Type B pancreatic cell (in vitro differentiated cells): Measurements from ENCODE around the gene HIVEP3. TPM values are rescaled to one million over a fixed set of nuclear protein-coding genes. Genes with fewer than 3 reads are reported as not detected.

ENCODE experiments used
- DNase-seq: peaks from one replicate; pipeline ENCODE4 v3.0.0; 2021; ENCODE audit warnings: mixed read lengths; ENCODE audit not compliant: unreplicated experiment; ENCODE audit errors: extremely low spot score
- H3K27ac Mint-ChIP-seq: 2 replicates; pipeline ENCODE4 v1.8.0; 2021; ENCODE audit warnings: mild to moderate bottlenecking, mixed read lengths
- H3K27me3 Mint-ChIP-seq: 2 replicates; pipeline ENCODE4 v1.8.0; 2021; ENCODE audit warnings: mixed read lengths
- H3K36me3 Mint-ChIP-seq: 2 replicates; pipeline ENCODE4 v1.8.0; 2021; ENCODE audit warnings: mixed read lengths
- H3K4me1 Mint-ChIP-seq: one replicate; pipeline ENCODE4 v1.8.0; 2021; ENCODE audit warnings: mixed read lengths; ENCODE audit not compliant: unreplicated experiment
- H3K4me3 Mint-ChIP-seq: 2 replicates; pipeline ENCODE4 v1.8.0; 2021; ENCODE audit warnings: mild to moderate bottlenecking, mixed read lengths
- H3K9me3 Mint-ChIP-seq: 2 replicates; pipeline ENCODE4 v1.8.0; 2021; ENCODE audit warnings: mixed read lengths
- total RNA-seq: library from RNA; stranded (reverse); gene quantifications from 2 replicates; pipeline ENCODE4 v1.2.1, GENCODE V29; 2021; ENCODE audit warnings: low replicate concordance
- TF ChIP-seq, protein P1 (sequence below): fragments of 200-600 bp; sonication (generic); conservative IDR thresholded peaks from 2 replicates; pipeline ENCODE4 v1.5.0; 2021; ENCODE audit warnings: antibody characterized with exemption, mild to moderate bottlenecking

Gene HIVEP3
- total RNA-seq, 1 donor from 2014 or later = 9.2 TPM

DNA sequence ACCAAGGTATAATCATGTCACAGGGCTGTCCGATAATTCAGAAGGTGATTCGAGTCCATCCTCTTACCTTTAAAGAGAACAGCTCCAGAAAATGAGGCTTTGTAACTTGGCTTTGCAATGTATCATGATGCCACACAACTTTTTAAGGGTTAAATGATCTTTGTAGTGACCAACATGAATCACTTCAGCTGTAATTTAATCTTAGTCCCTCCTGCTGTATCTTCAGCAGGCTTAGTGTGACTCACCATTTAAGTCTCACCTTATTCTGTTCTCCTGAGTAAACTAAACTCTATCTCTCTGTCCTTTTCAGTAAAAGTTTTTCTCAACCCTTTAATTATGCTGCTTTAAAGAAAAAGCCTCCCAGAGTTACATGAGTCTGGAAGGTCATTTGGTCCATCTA is 1.9 kb upstream of the HIVEP3 start:
- Mint-ChIP-seq H3K4me3 (no peak overlapping the region), H3K27ac (peak overlapping the region; percentile 83), H3K4me1 (peaks cover 32% of the 10 kb centered on the region), H3K9me3 (no peaks in the 10 kb centered on the region), H3K36me3 (no peaks in the 10 kb centered on the region), H3K27me3 (peaks cover 36% of the 10 kb centered on the region)
- DNase-seq = no peak
- TF ChIP-seq, protein P1, sequence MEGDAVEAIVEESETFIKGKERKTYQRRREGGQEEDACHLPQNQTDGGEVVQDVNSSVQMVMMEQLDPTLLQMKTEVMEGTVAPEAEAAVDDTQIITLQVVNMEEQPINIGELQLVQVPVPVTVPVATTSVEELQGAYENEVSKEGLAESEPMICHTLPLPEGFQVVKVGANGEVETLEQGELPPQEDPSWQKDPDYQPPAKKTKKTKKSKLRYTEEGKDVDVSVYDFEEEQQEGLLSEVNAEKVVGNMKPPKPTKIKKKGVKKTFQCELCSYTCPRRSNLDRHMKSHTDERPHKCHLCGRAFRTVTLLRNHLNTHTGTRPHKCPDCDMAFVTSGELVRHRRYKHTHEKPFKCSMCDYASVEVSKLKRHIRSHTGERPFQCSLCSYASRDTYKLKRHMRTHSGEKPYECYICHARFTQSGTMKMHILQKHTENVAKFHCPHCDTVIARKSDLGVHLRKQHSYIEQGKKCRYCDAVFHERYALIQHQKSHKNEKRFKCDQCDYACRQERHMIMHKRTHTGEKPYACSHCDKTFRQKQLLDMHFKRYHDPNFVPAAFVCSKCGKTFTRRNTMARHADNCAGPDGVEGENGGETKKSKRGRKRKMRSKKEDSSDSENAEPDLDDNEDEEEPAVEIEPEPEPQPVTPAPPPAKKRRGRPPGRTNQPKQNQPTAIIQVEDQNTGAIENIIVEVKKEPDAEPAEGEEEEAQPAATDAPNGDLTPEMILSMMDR = no peak

- TF ChIP-seq, protein P1 = no peak
- no peaks in the 10 kb centered on the region for H3K36me3 Mint-ChIP-seq
- H3K4me3 Mint-ChIP-seq = peak overlapping the region; percentile 86
- peak overlapping the region; percentile 83 for H3K27ac Mint-ChIP-seq
- H3K4me1 Mint-ChIP-seq = peaks cover 32% of the 10 kb centered on the region
- peaks cover 40% of the 10 kb centered on the region for H3K27me3 Mint-ChIP-seq
- no peaks in the 10 kb centered on the region for H3K9me3 Mint-ChIP-seq
- DNase-seq = no peak
Measured at GRCh38 chr1:41919764-41920397, 1.2 kb upstream of the HIVEP3 start.

GRCh38 chr1:41919131-41919530 is 409 bp upstream of the HIVEP3 start:
- TF ChIP-seq, protein P1 = no peak
- peaks cover 41% of the 10 kb centered on the region for H3K27me3 Mint-ChIP-seq
- H3K4me3 Mint-ChIP-seq = peak overlapping the region; percentile 86
- no peaks in the 10 kb centered on the region for H3K36me3 Mint-ChIP-seq
- DNase-seq = no peak
- peaks cover 32% of the 10 kb centered on the region for H3K4me1 Mint-ChIP-seq
- H3K27ac Mint-ChIP-seq = peak overlapping the region; percentile 83
- H3K9me3 Mint-ChIP-seq = no peaks in the 10 kb centered on the region

GRCh38 chr1:41917835-41918449 is 780 bp downstream of the HIVEP3 start:
- no peaks in the 10 kb centered on the region for H3K9me3 Mint-ChIP-seq
- DNase-seq = no peak
- peaks cover 44% of the 10 kb centered on the region for H3K27me3 Mint-ChIP-seq
- TF ChIP-seq, protein P1 = no peak
- H3K4me3 Mint-ChIP-seq = peak overlapping the region; percentile 89
- H3K27ac Mint-ChIP-seq = peak overlapping the region; percentile 43
- H3K4me1 Mint-ChIP-seq = peaks cover 32% of the 10 kb centered on the region
- no peaks in the 10 kb centered on the region for H3K36me3 Mint-ChIP-seq

DNA sequence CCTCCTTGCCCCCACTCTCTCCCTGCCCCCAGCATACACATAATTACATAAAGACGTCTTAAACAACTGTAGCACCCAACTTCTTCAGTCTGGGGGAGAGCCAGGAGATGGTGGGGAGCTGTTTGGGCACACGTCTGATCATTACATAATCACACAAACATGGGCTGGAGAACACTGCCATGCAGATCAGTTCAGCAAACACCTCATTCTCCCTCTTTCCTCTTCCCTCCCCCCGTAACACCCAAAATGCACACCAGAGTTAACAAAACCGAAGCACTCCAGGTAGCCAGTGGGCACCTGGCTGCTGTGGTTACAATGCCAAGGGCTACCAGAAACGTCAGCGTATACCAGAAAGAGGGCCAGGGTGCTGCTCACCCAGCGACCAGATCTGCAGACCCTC is 1.6 kb downstream of the HIVEP3 start:
- H3K4me1 Mint-ChIP-seq = peaks cover 32% of the 10 kb centered on the region
- H3K27ac Mint-ChIP-seq = no peak overlapping the region
- H3K36me3 Mint-ChIP-seq = no peaks in the 10 kb centered on the region
- H3K9me3 Mint-ChIP-seq = no peaks in the 10 kb centered on the region
- TF ChIP-seq, protein P1 = no peak
- no peak for DNase-seq
- H3K27me3 Mint-ChIP-seq = peaks cover 45% of the 10 kb centered on the region
- peak overlapping the region; percentile 89 for H3K4me3 Mint-ChIP-seq
